ENCODE results near the gene ATP2B2. TPM values are rescaled to one million over a fixed set of nuclear protein-coding genes. Genes with fewer than 3 reads are reported as not detected.

ATP2B2 gene
- total RNA-seq, 4 donors from 2014 or later = 0.31 to 2.9 (median 1.8) TPM

DNA sequence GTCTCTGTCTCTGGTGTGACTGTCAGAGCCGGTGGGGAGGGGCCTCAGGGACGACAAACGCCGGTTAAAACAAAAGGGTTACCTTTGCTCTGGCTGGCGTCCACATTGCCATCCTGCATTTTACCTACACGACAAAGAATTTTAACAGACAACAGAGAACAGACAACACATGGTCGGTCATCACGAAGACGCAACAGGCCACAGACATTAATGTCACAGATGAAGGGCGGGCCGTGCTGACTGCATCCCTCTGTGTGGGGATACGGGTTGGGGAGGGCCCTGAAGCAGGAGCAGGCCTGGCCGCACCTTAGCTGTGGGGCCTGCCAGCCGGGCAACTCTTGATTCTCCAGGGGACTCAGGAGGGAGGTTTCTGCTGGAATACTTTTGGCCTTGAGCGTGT lies 126.2 kb downstream of the ATP2B2 start:
- DNase-seq = no peak
- no peak for ATAC-seq
- intact Hi-C loops (cut with DNase I; ENCODE audit: low total_unique reads) (loop anchor here (5.0 kb wide), 1 partner anchor 58 kb away; no protein-coding TSS in a partner anchor), in situ Hi-C loops (cut with MboI; ENCODE audit: low sequenced_read_pairs in 4 of 4) (no loop called here)
- peaks cover 31 to 39% of the 10 kb centered on the region in 2 donors for H3K4me1 ChIP-seq
- TF ChIP-seq, protein P1, sequence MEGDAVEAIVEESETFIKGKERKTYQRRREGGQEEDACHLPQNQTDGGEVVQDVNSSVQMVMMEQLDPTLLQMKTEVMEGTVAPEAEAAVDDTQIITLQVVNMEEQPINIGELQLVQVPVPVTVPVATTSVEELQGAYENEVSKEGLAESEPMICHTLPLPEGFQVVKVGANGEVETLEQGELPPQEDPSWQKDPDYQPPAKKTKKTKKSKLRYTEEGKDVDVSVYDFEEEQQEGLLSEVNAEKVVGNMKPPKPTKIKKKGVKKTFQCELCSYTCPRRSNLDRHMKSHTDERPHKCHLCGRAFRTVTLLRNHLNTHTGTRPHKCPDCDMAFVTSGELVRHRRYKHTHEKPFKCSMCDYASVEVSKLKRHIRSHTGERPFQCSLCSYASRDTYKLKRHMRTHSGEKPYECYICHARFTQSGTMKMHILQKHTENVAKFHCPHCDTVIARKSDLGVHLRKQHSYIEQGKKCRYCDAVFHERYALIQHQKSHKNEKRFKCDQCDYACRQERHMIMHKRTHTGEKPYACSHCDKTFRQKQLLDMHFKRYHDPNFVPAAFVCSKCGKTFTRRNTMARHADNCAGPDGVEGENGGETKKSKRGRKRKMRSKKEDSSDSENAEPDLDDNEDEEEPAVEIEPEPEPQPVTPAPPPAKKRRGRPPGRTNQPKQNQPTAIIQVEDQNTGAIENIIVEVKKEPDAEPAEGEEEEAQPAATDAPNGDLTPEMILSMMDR (IDR thresholded peaks at IDR 0.05 in 4 of 5, conservative IDR thresholded peaks at IDR 0.05 in 1 of 5) = no peak
- TF ChIP-seq POLR2A (IDR thresholded peaks at IDR 0.05) = no peak
- H3K4me3 ChIP-seq = no peak overlapping the region
- H3K27ac ChIP-seq = peak overlapping the region in 1 of 4 donors; percentile 80
- H3K36me3 ChIP-seq = no peaks in the 10 kb centered on the region
- no peaks in the 10 kb centered on the region for H3K27me3 ChIP-seq
- H3K9me3 ChIP-seq = no peaks in the 10 kb centered on the region

GRCh38 chr3:10378742-10379141 lies 126.6 kb downstream of the ATP2B2 start:
- in situ Hi-C loops (cut with MboI; ENCODE audit: low sequenced_read_pairs in 4 of 4) (no loop called here), intact Hi-C loops (cut with DNase I; ENCODE audit: low total_unique reads) (loop anchor here (5.0 kb wide), 1 partner anchor 59 kb away; no protein-coding TSS in a partner anchor)
- no peaks in the 10 kb centered on the region for H3K36me3 ChIP-seq
- peak overlapping the region in 2 of 4 donors; percentile 14 to 80 for H3K27ac ChIP-seq
- H3K9me3 ChIP-seq = no peaks in the 10 kb centered on the region
- H3K4me3 ChIP-seq = no peak overlapping the region
- H3K4me1 ChIP-seq = peaks cover 35 to 43% of the 10 kb centered on the region in 2 donors
- no peak for ATAC-seq
- TF ChIP-seq POLR2A (IDR thresholded peaks at IDR 0.05) = no peak
- TF ChIP-seq, protein P1 (IDR thresholded peaks at IDR 0.05 in 4 of 5, conservative IDR thresholded peaks at IDR 0.05 in 1 of 5) = no peak
- no peaks in the 10 kb centered on the region for H3K27me3 ChIP-seq
- DNase-seq = no peak

- no peaks in the 10 kb centered on the region for H3K36me3 ChIP-seq
- ATAC-seq (no peak), DNase-seq (no peak)
- in situ Hi-C loops (cut with MboI; ENCODE audit: low sequenced_read_pairs in 4 of 4) (no loop called here), intact Hi-C loops (cut with DNase I; ENCODE audit: low total_unique reads) (loop anchor here (5.0 kb wide), 1 partner anchor 59 kb away; no protein-coding TSS in a partner anchor)
- no peaks in the 10 kb centered on the region for H3K9me3 ChIP-seq
- no peak overlapping the region for H3K4me3 ChIP-seq
- peaks cover 36 to 48% of the 10 kb centered on the region in 2 donors for H3K4me1 ChIP-seq
- TF ChIP-seq POLR2A (IDR thresholded peaks at IDR 0.05) = no peak
- TF ChIP-seq, protein P1 (IDR thresholded peaks at IDR 0.05 in 4 of 5, conservative IDR thresholded peaks at IDR 0.05 in 1 of 5) = no peak
- H3K27ac ChIP-seq = peak overlapping the region in 3 of 4 donors; percentile 77 to 80 (median 78)
- no peaks in the 10 kb centered on the region for H3K27me3 ChIP-seq
Measured at GRCh38 chr3:10378246-10378645, 127.1 kb downstream of the ATP2B2 start.

GRCh38 chr3:10377148-10377725 lies 128.1 kb downstream of the ATP2B2 start:
- DNase-seq (peak; percentile 43 to 70), ATAC-seq (peak; percentile 71 to 77)
- no peaks in the 10 kb centered on the region for H3K36me3 ChIP-seq
- peak overlapping the region; percentile 75 to 80 (median 78) for H3K27ac ChIP-seq
- in situ Hi-C loops (cut with MboI; ENCODE audit: low sequenced_read_pairs in 4 of 4) = no loop called here
- peaks cover 36 to 50% of the 10 kb centered on the region in 2 donors for H3K4me1 ChIP-seq
- intact Hi-C loops (cut with DNase I; ENCODE audit: low total_unique reads) = loop anchor here (5.0 kb wide), 1 partner anchor 60 kb away; no protein-coding TSS in a partner anchor
- TF ChIP-seq, protein P1 (IDR thresholded peaks at IDR 0.05 in 4 of 5, conservative IDR thresholded peaks at IDR 0.05 in 1 of 5) = no peak
- TF ChIP-seq POLR2A (IDR thresholded peaks at IDR 0.05) = no peak
- H3K9me3 ChIP-seq = no peaks in the 10 kb centered on the region
- no peak overlapping the region for H3K4me3 ChIP-seq
- no peaks in the 10 kb centered on the region for H3K27me3 ChIP-seq
